Endothelial cell of umbilical vein (primary cell): ENCODE measurements around the gene DDX31. TPM values are rescaled to one million over a fixed set of nuclear protein-coding genes. Genes with fewer than 3 reads are reported as not detected.
A peak's percentile ranks its signal among the peaks of the same experiment; 100 is the strongest.

Source experiments
- BruUV-seq: library from RNA; stranded (reverse); fragments of 400-500 nt; replicated peaks from 2 replicates; lab custom pipeline; 2021; lab: Mats Ljungman, UMichigan
- CTCF ChIA-PET: fragments of 300-600, 350-600 bp; sonication (Branson Sonifier 250); formaldehyde crosslinking; loops from one replicate; lab custom pipeline; 2021; ENCODE audit warnings: antibody characterized with exemption, inconsistent platforms; lab: Charles Lee
- POLR2A ChIA-PET: fragments of 300-600, 350-600 bp; sonication (Branson Sonifier 250); formaldehyde crosslinking; loops from one replicate; lab custom pipeline; 2021; ENCODE audit warnings: antibody characterized with exemption, inconsistent platforms; lab: Charles Lee
- DNase-seq: peaks from one replicate; pipeline ENCODE4 v3.0.0-alpha.2; 2011; ENCODE audit warnings: low read depth, low spot score
- FAIRE-seq: peaks from 2 replicates; lab custom pipeline; 2011; peaks lifted over from hg19 to GRCh38; lab: Jason Lieb, UNC
- H2AFZ ChIP-seq: 2 replicates; pipeline ENCODE4 v1.6.0; 2012; ENCODE audit warnings: low read depth, low read length, control low read depth, inconsistent platforms
- H3K27ac ChIP-seq: 2 replicates; pipeline ENCODE4 v1.5.1; 2011; ENCODE audit warnings: low read depth, mild to moderate bottlenecking, control low read depth, low read length, moderate library complexity; ENCODE audit not compliant: insufficient read depth
- H3K27me3 ChIP-seq, 2 experiments: 2 replicates each; pipeline versions ENCODE4 v1.6.0 to v1.6.1; 2011; ENCODE audit warnings: low read length in 2 of 2, mixed read lengths in 1 of 2; ENCODE audit not compliant: control insufficient read depth in 2 of 2, insufficient read depth in 2 of 2
- H3K36me3 ChIP-seq, 2 experiments: 2 replicates in 1 of 2; 3 replicates in 1 of 2; pipeline ENCODE4 v1.5.1; 2011; ENCODE audit warnings: low read length in 2 of 2, mild to moderate bottlenecking in 1 of 2, moderate library complexity in 1 of 2; ENCODE audit not compliant: control insufficient read depth in 2 of 2, insufficient read depth in 2 of 2; ENCODE audit errors: extremely low read depth in 1 of 2
- H3K4me1 ChIP-seq: 3 replicates; pipeline ENCODE4 v1.5.1; 2011; ENCODE audit warnings: mild to moderate bottlenecking, low read length; ENCODE audit not compliant: control insufficient read depth, insufficient read depth; ENCODE audit errors: extremely low read depth
- H3K4me2 ChIP-seq: 2 replicates; pipeline ENCODE4 v1.6.1; 2011; ENCODE audit warnings: low read length, control low read depth, mixed read lengths; ENCODE audit not compliant: insufficient read depth
- H3K4me3 ChIP-seq, 3 experiments: fragments of 200-600 bp in 1 of 3; sonication (generic), shearing (Covaris generic) in 1 of 3; replicated peaks in 1 of 3; 2 replicates each; pipeline ENCODE4 v1.5.1; 2011 to 2016; ENCODE audit warnings: control low read depth in 3 of 3, low read length in 3 of 3, mild to moderate bottlenecking in 2 of 3, inconsistent platforms in 1 of 3, low read depth in 1 of 3, moderate library complexity in 1 of 3; ENCODE audit not compliant: insufficient read depth in 1 of 3
- H3K79me2 ChIP-seq: 2 replicates; pipeline ENCODE4 v1.6.0; 2012; ENCODE audit warnings: low read length, inconsistent platforms; ENCODE audit not compliant: control insufficient read depth, insufficient read depth
- H3K9ac ChIP-seq: replicated peaks from 2 replicates; pipeline ENCODE3; 2011; ENCODE audit warnings: low read length, control low read depth; ENCODE audit not compliant: insufficient read depth; ENCODE audit errors: extremely low read depth
- H3K9me1 ChIP-seq: replicated peaks from 3 replicates; pipeline ENCODE4 v1.6.0; 2011; ENCODE audit warnings: mild to moderate bottlenecking, low read length; ENCODE audit not compliant: control insufficient read depth, insufficient read depth; ENCODE audit errors: extremely low read depth
- H3K9me3 ChIP-seq: replicated peaks from 2 replicates; pipeline ENCODE4 v1.5.1; 2012; ENCODE audit warnings: low read length, inconsistent platforms; ENCODE audit not compliant: control insufficient read depth, insufficient read depth
- H4K20me1 ChIP-seq: replicated peaks from 2 replicates; pipeline ENCODE3; 2011; ENCODE audit warnings: mild to moderate bottlenecking, low read length; ENCODE audit not compliant: control insufficient read depth, insufficient read depth; ENCODE audit errors: extremely low read depth
- EZH2 ChIP-seq: IDR thresholded peaks from 2 replicates; pipeline ENCODE4 v1.6.1; 2012; ENCODE audit warnings: borderline replicate concordance, low read depth, mild to moderate bottlenecking, moderate library complexity, low read length, inconsistent platforms; ENCODE audit not compliant: severe bottlenecking
- FOS ChIP-seq: IDR thresholded peaks from 2 replicates; pipeline ENCODE4 v1.6.1; 2011; ENCODE audit warnings: mild to moderate bottlenecking, low read length, moderate library complexity, borderline replicate concordance; ENCODE audit not compliant: insufficient read depth
- GATA2 ChIP-seq: IDR thresholded peaks from 2 replicates; pipeline ENCODE4 v1.7.0; 2011; ENCODE audit warnings: low read depth, mild to moderate bottlenecking, moderate library complexity, mixed read lengths, low read length; ENCODE audit not compliant: insufficient read length, insufficient read depth
- JUN ChIP-seq: IDR thresholded peaks from 2 replicates; pipeline ENCODE4 v1.6.1; 2011; ENCODE audit warnings: borderline replicate concordance, low read depth; ENCODE audit not compliant: insufficient read length, insufficient read depth
- MYC ChIP-seq: IDR thresholded peaks from one replicate; pipeline ENCODE4 v1.6.1; 2011; ENCODE audit warnings: mild to moderate bottlenecking, low read depth, low read length
- POLR2A ChIP-seq: IDR thresholded peaks from 2 replicates; pipeline ENCODE4 v1.6.1; 2012; ENCODE audit warnings: low read depth, mild to moderate bottlenecking, control low read depth, low read length
- POLR2AphosphoS5 ChIP-seq: IDR thresholded peaks from 2 replicates; pipeline ENCODE4 v1.6.1; 2012; ENCODE audit warnings: low read depth, mild to moderate bottlenecking, control low read depth, low read length, moderate library complexity; ENCODE audit not compliant: insufficient read depth
- dilution Hi-C: fragments of 300-500 bp; cut with MboI; formaldehyde crosslinking; loops from one replicate; pipeline ENCODE4 v1.15.0; 2019; ENCODE audit warnings: low sequenced_read_pairs; ENCODE audit not compliant: extremely low pct_ligation_motif_present
- intact Hi-C: fragments of 100-400 bp; cut with micrococcal nuclease; formaldehyde crosslinking; loops from one replicate; pipeline ENCODE4 v1.10.0; 2022
- polyA plus RNA-seq, 4 experiments: library from polyadenylated mRNA; depleted of rRNA in 3 of 4; stranded (reverse) in 3 of 4; unstranded in 1 of 4; fragments of >200 nt; gene quantifications; 2 replicates each; pipeline versions ENCODE4 v1.2.1 to v1.2.3, GENCODE V29; 2011 to 2012; ENCODE audit warnings: missing spikeins in 1 of 4
- total RNA-seq: library from RNA; stranded (reverse); gene quantifications from 2 replicates; pipeline ENCODE4 v1.2.3, GENCODE V29; 2021
- TF ChIP-seq, protein P1 (sequence below): IDR thresholded peaks from 2 replicates; pipeline ENCODE4 v1.6.1; 2011; ENCODE audit not compliant: insufficient read depth, insufficient read length
- TF ChIP-seq, protein P2 (sequence below), 2 donors: IDR thresholded peaks; 1 replicate in 1 of 2; 2 replicates in 1 of 2; pipeline ENCODE4 v1.5.1; 2011; ENCODE audit warnings: low read length in 2 of 2, mild to moderate bottlenecking in 2 of 2, moderate library complexity in 2 of 2, control low read depth in 1 of 2, inconsistent platforms in 1 of 2, low read depth in 1 of 2; ENCODE audit not compliant: insufficient read depth in 1 of 2; ENCODE audit errors: extremely low read depth in 1 of 2

The DDX31 gene
- total and polyA plus RNA-seq, 2 donors (not counting 3 experiments of a cell fraction or from before 2014, with no cell fraction given): 8.0 to 16.3 TPM

DNA sequence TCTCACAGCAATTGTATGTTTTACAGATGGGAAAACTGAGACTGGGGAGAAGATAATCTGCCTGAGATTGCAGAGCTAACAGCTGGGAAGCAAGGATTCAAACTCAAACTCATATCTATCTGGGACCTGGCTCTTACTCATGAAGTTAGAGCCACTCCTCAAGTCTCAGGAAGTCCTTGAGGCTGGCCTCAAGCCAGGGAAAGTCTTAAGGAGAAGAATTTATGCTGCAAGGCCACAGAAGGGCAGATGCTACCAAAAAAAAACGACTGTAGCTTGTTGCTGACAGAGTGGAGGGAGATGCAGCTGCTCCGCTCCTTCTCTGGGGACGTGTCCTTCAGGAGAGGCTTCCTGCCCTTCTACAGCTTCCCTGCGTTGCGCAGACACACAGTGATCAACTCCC is 47.6 kb downstream of the DDX31 start:
- POLR2A ChIA-PET: interaction anchor here (0.6 kb wide), 1 partner anchor 23 kb away, joined by 3 read pairs; no protein-coding TSS in a partner anchor
- intact Hi-C loops: no loop called here
- CTCF ChIA-PET: interaction anchor here (0.7 to 1.2 kb wide), 3 partner anchors 10 to 157 kb away, joined by 3 read pairs; no protein-coding TSS in a partner anchor

More for the DNA sequence above, 47.6 kb downstream of the DDX31 start:
- FAIRE-seq: peak; percentile 70
- Histone ChIP-seq H3K36me3 (peaks cover 3 to 7% of the 10 kb centered on the region in 2 experiments), H2AFZ (no peak overlapping the region), H3K27ac (no peak overlapping the region), H3K9ac (no peak overlapping the region), H3K9me1 (no peaks in the 10 kb centered on the region), H4K20me1 (no peaks in the 10 kb centered on the region), H3K4me1 (no peaks in the 10 kb centered on the region), H3K27me3 (no peaks in the 10 kb centered on the region), H3K4me3 (no peak overlapping the region), H3K79me2 (no peaks in the 10 kb centered on the region), H3K9me3 (no peaks in the 10 kb centered on the region), H3K4me2 (no peak overlapping the region)
- BruUV-seq: no TSS peak
- TF ChIP-seq GATA2 (no peak), POLR2A (no peak), POLR2AphosphoS5 (no peak), EZH2 (no peak), MYC (no peak), FOS (no peak), JUN (no peak)
- TF ChIP-seq, protein P1, sequence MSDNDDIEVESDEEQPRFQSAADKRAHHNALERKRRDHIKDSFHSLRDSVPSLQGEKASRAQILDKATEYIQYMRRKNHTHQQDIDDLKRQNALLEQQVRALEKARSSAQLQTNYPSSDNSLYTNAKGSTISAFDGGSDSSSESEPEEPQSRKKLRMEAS: no peak
- TF ChIP-seq, protein P2, sequence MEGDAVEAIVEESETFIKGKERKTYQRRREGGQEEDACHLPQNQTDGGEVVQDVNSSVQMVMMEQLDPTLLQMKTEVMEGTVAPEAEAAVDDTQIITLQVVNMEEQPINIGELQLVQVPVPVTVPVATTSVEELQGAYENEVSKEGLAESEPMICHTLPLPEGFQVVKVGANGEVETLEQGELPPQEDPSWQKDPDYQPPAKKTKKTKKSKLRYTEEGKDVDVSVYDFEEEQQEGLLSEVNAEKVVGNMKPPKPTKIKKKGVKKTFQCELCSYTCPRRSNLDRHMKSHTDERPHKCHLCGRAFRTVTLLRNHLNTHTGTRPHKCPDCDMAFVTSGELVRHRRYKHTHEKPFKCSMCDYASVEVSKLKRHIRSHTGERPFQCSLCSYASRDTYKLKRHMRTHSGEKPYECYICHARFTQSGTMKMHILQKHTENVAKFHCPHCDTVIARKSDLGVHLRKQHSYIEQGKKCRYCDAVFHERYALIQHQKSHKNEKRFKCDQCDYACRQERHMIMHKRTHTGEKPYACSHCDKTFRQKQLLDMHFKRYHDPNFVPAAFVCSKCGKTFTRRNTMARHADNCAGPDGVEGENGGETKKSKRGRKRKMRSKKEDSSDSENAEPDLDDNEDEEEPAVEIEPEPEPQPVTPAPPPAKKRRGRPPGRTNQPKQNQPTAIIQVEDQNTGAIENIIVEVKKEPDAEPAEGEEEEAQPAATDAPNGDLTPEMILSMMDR (IDR thresholded peaks at IDR 0.05; ENCODE audit: extremely low read depth in 1 of 2, insufficient read depth in 1 of 2, low read depth in 1 of 2, low read length in 2 of 2): no peak
- dilution Hi-C loops: no loop called here
- DNase-seq: no peak
